ENCODE measurements around the gene STX10. TPM values are rescaled to one million over a fixed set of nuclear protein-coding genes. Genes with fewer than 3 reads are reported as not detected.
A peak's percentile ranks its signal among the peaks of the same experiment; 100 is the strongest.

The STX10 gene
- total RNA-seq, 1 experiment from 2014 or later = 43.6 TPM

DNA sequence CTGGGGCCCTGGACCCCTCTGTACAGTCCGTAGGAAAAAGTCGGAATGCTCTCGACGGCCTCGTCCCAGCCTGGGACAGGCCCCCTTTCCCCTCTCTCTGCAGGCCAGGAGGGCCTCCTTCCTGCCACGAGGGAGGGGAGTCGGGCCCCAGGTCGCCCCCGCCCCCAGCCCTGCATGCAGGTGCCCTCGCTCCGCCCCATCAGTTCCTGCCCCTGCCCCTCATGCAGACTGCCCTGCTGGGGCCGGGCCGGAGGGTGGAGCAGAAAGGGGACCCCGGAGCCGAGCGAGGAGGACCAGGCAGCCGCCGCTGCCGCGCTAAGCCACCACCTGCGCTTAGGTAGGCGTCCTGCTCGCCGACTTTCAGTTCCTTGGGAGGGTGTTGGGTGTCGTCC lies 54.8 kb downstream of the STX10 start:
- H3K36me3 ChIP-seq (ENCODE audit: control insufficient read depth, insufficient read depth, low read length) = no peaks in the 10 kb centered on the region; the same call in 1 of the 2 replicates
- TF ChIP-seq, protein P1, sequence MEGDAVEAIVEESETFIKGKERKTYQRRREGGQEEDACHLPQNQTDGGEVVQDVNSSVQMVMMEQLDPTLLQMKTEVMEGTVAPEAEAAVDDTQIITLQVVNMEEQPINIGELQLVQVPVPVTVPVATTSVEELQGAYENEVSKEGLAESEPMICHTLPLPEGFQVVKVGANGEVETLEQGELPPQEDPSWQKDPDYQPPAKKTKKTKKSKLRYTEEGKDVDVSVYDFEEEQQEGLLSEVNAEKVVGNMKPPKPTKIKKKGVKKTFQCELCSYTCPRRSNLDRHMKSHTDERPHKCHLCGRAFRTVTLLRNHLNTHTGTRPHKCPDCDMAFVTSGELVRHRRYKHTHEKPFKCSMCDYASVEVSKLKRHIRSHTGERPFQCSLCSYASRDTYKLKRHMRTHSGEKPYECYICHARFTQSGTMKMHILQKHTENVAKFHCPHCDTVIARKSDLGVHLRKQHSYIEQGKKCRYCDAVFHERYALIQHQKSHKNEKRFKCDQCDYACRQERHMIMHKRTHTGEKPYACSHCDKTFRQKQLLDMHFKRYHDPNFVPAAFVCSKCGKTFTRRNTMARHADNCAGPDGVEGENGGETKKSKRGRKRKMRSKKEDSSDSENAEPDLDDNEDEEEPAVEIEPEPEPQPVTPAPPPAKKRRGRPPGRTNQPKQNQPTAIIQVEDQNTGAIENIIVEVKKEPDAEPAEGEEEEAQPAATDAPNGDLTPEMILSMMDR (IDR thresholded peaks at IDR 0.05) = no peak
- TF ChIP-seq POLR2AphosphoS5 (IDR thresholded peaks at IDR 0.05; ENCODE audit: low read depth, low read length) (no peak), SIN3A (IDR thresholded peaks at IDR 0.05; ENCODE audit: borderline replicate concordance, insufficient read depth, low read depth, low read length) (no peak), TCF7L2 (IDR thresholded peaks at IDR 0.05; ENCODE audit: low read depth, low read length) (no peak)
- TF ChIP-seq, protein P2, sequence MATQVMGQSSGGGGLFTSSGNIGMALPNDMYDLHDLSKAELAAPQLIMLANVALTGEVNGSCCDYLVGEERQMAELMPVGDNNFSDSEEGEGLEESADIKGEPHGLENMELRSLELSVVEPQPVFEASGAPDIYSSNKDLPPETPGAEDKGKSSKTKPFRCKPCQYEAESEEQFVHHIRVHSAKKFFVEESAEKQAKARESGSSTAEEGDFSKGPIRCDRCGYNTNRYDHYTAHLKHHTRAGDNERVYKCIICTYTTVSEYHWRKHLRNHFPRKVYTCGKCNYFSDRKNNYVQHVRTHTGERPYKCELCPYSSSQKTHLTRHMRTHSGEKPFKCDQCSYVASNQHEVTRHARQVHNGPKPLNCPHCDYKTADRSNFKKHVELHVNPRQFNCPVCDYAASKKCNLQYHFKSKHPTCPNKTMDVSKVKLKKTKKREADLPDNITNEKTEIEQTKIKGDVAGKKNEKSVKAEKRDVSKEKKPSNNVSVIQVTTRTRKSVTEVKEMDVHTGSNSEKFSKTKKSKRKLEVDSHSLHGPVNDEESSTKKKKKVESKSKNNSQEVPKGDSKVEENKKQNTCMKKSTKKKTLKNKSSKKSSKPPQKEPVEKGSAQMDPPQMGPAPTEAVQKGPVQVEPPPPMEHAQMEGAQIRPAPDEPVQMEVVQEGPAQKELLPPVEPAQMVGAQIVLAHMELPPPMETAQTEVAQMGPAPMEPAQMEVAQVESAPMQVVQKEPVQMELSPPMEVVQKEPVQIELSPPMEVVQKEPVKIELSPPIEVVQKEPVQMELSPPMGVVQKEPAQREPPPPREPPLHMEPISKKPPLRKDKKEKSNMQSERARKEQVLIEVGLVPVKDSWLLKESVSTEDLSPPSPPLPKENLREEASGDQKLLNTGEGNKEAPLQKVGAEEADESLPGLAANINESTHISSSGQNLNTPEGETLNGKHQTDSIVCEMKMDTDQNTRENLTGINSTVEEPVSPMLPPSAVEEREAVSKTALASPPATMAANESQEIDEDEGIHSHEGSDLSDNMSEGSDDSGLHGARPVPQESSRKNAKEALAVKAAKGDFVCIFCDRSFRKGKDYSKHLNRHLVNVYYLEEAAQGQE (IDR thresholded peaks at IDR 0.05; ENCODE audit: insufficient read depth in 1 of 2, low read depth in 2 of 2, low read length in 1 of 2) = no peak
- no peaks in the 10 kb centered on the region for H3K9me3 ChIP-seq (ENCODE audit: control insufficient read depth, insufficient read depth, low read depth, low read length)
- ATAC-seq (no peak), DNase-seq (ENCODE audit: low read depth, low spot score) (no peak)
- intact Hi-C loops (cut with micrococcal nuclease; ENCODE audit: unreplicated experiment) (loop anchor here (10.0 kb wide), 1 partner anchor 61 kb away; no protein-coding TSS in a partner anchor), in situ Hi-C loops (cut with HindIII; ENCODE audit: low pct_unique_long_range_greater_than_20kb, low sequenced_read_pairs) (no loop called here)
- ChIA-PET CTCF (interaction anchor here (0.6 to 0.8 kb wide), 4 partner anchors 118 to 1058 kb away, joined by 3 to 9 read pairs (median 5); partner anchors contain the start of gene GCDH), POLR2A (interaction anchor here (0.6 kb wide), 1 partner anchor 16 kb away, joined by 8 read pairs; no protein-coding TSS in a partner anchor)
- no peaks in the 10 kb centered on the region for H3K27me3 ChIP-seq (ENCODE audit: control insufficient read depth, insufficient read depth, low read length)
- H3K4me3 ChIP-seq (ENCODE audit: low read depth in 2 of 2, low read length in 2 of 2) = no peak overlapping the region
- BruUV-seq (replicated peaks) = no TSS peak
- no peak overlapping the region for H3K27ac ChIP-seq (ENCODE audit: low read length)
- peaks cover 53% of the 10 kb centered on the region for H3K4me1 ChIP-seq (ENCODE audit: control insufficient read depth, insufficient read depth, low read length)

DNA sequence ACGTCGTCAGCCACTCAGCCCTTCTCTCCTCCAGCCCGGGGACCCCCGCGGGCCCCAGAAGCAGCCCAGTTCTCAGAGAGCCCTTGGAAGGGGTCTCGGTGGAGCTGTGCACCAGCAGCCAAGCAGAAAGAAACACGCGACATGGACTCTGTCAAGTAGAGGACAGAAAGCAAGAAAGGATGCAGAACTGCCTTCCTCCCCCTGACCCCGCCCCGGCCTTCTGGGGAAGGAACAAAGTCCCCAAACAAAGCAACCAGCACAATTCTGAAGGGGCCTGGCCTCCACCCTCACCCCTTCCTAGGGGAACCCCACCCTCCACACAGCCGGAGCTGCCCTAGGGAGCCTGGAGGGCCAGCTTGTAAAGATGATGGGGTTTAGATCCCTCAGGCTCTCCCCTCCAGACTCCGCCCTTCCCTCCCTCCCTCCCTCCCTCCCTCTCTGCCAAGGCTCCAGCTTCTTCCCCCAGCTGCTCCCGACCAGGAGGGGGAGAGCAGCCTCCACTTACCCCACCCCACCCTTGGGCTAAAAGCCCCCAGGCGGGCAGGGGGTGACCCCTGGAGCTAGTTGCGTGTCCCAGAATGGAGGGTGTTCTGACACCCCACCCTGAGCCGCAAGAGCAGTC lies 55.3 kb downstream of the STX10 start:
- Histone ChIP-seq H3K36me3 (ENCODE audit: control insufficient read depth, insufficient read depth, low read length) (no peaks in the 10 kb centered on the region; the same call in 1 of the 2 replicates), H3K27ac (ENCODE audit: low read length) (no peak overlapping the region), H3K9me3 (ENCODE audit: control insufficient read depth, insufficient read depth, low read depth, low read length) (no peaks in the 10 kb centered on the region), H3K27me3 (ENCODE audit: control insufficient read depth, insufficient read depth, low read length) (no peaks in the 10 kb centered on the region), H3K4me3 (ENCODE audit: low read depth in 2 of 2, low read length in 2 of 2) (no peak overlapping the region), H3K4me1 (ENCODE audit: control insufficient read depth, insufficient read depth, low read length) (peaks cover 53% of the 10 kb centered on the region)
- ATAC-seq (no peak), DNase-seq (ENCODE audit: low read depth, low spot score) (no peak)
- intact Hi-C loops (cut with micrococcal nuclease; ENCODE audit: unreplicated experiment) = loop anchor here (5.0 to 10.0 kb wide), 2 partner anchors 60 to 118 kb away; no protein-coding TSS in a partner anchor
- in situ Hi-C loops (cut with HindIII; ENCODE audit: low pct_unique_long_range_greater_than_20kb, low sequenced_read_pairs) = no loop called here
- ChIA-PET POLR2A (interaction anchor here (0.5 kb wide), 1 partner anchor 123 kb away, joined by 4 read pairs; no protein-coding TSS in a partner anchor), CTCF (interaction anchor here (0.6 to 1.2 kb wide), 5 partner anchors 34 to 204 kb away, joined by 3 to 8 read pairs (median 7); partner anchors contain the start of gene GCDH)
- TF ChIP-seq, protein P2 (IDR thresholded peaks at IDR 0.05; ENCODE audit: insufficient read depth in 1 of 2, low read depth in 2 of 2, low read length in 1 of 2) = no peak
- TF ChIP-seq TCF7L2 (IDR thresholded peaks at IDR 0.05; ENCODE audit: low read depth, low read length) (no peak), SIN3A (IDR thresholded peaks at IDR 0.05; ENCODE audit: borderline replicate concordance, insufficient read depth, low read depth, low read length) (no peak), POLR2AphosphoS5 (IDR thresholded peaks at IDR 0.05; ENCODE audit: low read depth, low read length) (no peak)
- TSS peak; percentile 66 for BruUV-seq (replicated peaks)

Data from Panc1 (cell line).